ENCODE data around the gene TOM1L2.

DNA sequence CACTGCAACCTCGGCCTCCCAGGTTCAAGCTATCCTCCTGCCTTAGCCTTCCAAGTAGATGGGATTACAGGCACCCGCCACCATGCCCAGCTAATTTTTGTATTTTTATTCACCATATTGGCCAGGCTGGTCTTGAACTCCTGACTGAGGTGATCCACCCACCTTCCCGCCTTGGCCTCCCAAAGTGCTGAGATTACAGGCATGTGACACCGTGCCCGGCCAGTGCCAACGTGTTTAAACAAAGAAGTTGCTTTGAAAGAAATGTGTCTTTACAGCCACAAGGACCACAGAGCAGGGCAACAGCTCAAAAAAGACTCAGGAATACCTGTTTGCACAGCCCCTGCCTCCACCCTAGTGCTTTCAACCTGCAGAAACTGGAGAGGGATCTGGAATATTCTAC, 41.8 kb upstream of the TOM1L2 start:
- TF ChIP-seq, protein P1, sequence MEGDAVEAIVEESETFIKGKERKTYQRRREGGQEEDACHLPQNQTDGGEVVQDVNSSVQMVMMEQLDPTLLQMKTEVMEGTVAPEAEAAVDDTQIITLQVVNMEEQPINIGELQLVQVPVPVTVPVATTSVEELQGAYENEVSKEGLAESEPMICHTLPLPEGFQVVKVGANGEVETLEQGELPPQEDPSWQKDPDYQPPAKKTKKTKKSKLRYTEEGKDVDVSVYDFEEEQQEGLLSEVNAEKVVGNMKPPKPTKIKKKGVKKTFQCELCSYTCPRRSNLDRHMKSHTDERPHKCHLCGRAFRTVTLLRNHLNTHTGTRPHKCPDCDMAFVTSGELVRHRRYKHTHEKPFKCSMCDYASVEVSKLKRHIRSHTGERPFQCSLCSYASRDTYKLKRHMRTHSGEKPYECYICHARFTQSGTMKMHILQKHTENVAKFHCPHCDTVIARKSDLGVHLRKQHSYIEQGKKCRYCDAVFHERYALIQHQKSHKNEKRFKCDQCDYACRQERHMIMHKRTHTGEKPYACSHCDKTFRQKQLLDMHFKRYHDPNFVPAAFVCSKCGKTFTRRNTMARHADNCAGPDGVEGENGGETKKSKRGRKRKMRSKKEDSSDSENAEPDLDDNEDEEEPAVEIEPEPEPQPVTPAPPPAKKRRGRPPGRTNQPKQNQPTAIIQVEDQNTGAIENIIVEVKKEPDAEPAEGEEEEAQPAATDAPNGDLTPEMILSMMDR (IDR thresholded peaks at IDR 0.05; ENCODE audit: insufficient read depth, low read length), result no peak
- TF ChIP-seq, protein P2, sequence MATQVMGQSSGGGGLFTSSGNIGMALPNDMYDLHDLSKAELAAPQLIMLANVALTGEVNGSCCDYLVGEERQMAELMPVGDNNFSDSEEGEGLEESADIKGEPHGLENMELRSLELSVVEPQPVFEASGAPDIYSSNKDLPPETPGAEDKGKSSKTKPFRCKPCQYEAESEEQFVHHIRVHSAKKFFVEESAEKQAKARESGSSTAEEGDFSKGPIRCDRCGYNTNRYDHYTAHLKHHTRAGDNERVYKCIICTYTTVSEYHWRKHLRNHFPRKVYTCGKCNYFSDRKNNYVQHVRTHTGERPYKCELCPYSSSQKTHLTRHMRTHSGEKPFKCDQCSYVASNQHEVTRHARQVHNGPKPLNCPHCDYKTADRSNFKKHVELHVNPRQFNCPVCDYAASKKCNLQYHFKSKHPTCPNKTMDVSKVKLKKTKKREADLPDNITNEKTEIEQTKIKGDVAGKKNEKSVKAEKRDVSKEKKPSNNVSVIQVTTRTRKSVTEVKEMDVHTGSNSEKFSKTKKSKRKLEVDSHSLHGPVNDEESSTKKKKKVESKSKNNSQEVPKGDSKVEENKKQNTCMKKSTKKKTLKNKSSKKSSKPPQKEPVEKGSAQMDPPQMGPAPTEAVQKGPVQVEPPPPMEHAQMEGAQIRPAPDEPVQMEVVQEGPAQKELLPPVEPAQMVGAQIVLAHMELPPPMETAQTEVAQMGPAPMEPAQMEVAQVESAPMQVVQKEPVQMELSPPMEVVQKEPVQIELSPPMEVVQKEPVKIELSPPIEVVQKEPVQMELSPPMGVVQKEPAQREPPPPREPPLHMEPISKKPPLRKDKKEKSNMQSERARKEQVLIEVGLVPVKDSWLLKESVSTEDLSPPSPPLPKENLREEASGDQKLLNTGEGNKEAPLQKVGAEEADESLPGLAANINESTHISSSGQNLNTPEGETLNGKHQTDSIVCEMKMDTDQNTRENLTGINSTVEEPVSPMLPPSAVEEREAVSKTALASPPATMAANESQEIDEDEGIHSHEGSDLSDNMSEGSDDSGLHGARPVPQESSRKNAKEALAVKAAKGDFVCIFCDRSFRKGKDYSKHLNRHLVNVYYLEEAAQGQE (IDR thresholded peaks at IDR 0.05; ENCODE audit: insufficient replicate concordance, low read depth), result no peak
- no peak for TF ChIP-seq POLR2AphosphoS5 (IDR thresholded peaks at IDR 0.05; ENCODE audit: low read depth)
- TF ChIP-seq SPI1 (IDR thresholded peaks at IDR 0.05; ENCODE audit: borderline replicate concordance, low read depth), result no peak
